T-helper 1 cell treated with Interleukin-12 subunit alpha and Interleukin-12 subunit beta and Interleukin-4 antibody, amounts not matched to agents 30 ng/mL and 1 ng/mL, for 36 hours (primary cell): ENCODE measurements around the gene VSTM4. TPM values are rescaled to one million over a fixed set of nuclear protein-coding genes. Genes with fewer than 3 reads are reported as not detected.

Source experiments
- intact Hi-C: fragments of 100-400 bp; cut with micrococcal nuclease; formaldehyde crosslinking; loops from one replicate; pipeline ENCODE4 v1.15.1; 2024
- total RNA-seq: library from RNA; stranded (reverse); gene quantifications from 2 replicates; pipeline ENCODE4 v1.2.3, GENCODE V29; 2022

VSTM4 gene
- total RNA-seq, 1 donor from 2014 or later = 0.10 TPM

DNA sequence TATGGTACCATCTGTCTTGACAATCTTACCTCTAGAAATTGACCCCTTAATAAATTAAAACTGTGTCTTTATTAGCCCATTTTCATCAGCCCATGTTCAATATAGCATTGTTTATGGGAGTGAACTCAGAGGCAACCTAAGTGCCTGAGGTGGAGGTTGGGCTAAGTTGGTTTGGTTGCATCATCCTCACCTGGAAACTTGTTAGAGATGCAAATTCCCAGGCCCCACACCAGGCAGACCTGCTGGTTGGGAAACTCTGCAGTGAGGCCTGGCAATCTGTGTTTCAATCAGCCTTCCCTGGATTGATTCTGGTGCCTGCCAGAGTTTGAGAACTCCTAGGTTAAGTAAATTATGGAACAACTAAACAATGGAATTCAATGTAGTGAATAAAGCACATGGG, 27.9 kb upstream of the VSTM4 start:
- intact Hi-C loops = no loop called here

DNA sequence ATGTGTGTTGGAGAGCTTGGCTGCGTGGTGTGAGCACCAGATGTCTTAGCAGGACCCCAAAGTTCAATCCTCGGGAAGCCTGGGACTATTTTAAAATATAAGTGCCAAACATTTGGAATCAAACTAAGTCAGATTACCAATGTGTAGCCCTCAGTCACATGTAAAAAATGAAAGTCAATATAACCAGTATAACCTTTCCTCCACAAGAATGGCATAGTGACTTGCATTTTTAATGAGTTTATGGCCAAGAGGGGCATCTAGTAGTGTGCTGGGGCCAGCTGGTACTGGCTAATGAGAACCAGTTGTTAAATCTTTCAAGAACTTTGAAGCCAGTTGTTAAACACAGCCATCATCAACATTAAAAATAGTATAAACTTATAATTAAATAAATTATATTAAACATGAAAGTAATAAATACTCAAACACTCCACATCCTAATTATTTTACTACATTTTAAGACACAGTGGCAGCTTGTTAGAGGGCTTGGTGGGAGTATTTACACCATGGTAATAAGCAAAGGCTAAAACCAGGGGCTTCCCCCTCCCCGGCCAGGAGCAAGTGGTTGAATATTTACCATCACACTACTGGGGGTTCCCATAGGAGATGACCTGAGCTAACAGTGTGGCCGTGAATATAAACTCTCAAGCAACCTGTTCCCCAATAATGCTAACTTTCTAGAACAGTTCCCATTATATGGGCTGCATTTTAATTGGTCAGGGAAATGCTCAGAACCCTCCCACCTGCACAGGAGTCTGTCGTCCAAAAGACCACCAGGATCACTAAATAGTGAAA, 26.4 kb upstream of the VSTM4 start:
- intact Hi-C loops = no loop called here

DNA sequence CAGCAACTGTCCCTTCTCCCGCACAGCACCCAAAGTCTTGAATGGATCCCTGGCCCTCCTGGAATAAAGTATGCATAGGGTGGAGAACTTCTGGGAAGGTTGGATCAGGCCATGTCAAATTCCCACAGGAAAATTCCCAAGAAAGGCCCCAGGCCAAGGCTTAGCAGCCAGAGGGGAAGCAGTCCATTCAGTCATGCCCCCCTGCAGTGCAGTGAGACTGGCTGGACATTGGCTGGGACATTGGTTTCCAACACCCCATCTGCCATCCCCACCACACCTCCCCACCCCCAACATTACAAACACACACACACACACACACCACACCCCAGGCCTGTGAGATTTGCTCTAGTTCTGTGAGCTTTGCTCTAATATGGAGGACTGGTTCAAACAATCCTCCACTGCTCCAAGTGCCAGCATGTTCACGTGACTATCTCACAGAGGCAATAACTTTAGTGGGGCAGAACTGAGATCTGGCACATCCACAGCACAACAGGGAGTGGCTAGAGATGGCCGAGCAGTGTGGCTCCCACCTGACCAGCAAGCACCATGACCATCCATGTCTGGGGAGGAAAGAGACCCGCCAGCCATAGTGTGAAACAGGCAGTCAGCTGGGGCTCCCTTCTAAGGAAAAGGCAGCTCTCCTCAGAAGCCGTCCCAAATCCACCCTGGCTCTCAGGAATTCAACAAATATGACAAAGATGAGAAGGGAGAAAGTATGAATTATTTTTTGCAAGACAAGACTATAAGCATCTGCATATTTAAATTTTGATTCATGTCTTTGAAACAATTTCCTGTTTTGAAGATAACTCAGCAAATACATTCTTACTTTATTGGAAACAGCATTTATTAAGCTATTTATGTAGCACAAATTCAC, 25.2 kb upstream of the VSTM4 start:
- intact Hi-C loops = no loop called here

DNA sequence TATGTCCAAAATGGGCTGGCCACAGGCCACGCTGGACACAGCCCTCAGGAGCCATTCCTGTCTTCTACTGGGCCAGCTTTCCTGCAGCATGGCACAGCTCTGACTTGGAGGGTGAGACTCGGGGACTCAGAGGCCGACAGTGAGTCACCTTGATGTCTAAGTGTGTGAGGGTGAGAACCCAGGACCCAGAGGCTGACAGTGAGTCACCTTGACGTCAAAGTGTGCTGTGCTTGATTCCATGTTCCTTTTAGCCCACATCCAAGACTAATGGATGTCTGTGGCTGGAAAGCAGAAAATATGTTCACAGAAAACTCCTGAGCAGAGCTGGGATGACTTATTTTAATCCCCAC, 24.5 kb upstream of the VSTM4 start:
- intact Hi-C loops = no loop called here

DNA sequence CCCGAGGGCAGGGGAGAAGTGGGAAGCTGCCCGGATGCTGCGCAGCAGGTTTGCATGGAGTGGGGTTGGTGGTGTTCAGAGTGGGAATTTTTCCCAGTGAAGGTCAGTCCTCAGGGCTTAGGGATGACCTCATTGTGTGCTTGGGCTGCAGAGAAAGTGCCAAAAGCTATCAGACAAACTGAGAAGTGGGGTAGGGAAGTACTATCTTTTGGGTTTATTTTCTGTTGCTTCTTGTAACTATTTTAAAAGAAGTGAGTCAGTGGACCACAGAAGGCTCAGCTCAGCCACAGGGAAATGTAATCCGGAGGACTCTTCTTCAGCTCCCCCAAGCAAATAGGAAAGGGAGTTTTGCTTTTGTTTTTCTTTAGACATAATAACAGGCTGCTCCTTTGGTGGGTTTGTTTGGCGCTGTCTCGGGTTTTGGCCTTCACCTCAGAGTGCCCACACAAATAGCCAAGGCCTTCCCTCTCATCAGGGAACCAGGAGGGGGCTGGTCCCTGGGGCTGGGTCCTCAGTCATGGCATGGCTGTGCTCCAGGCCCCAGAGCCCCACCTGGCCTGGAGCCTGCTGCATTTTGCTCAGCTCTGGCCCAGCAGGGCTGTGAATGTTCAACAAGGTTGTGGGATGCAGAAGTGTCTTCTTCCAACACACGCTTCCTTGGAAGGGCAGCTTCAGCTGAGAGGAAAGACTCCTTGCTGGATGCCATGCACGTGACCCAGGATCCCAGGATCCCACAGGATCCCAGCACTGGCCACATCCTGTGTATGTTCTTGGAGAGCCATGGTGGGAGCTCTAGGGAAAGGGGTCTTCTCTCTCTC, 23.9 kb upstream of the VSTM4 start:
- intact Hi-C loops = no loop called here

DNA sequence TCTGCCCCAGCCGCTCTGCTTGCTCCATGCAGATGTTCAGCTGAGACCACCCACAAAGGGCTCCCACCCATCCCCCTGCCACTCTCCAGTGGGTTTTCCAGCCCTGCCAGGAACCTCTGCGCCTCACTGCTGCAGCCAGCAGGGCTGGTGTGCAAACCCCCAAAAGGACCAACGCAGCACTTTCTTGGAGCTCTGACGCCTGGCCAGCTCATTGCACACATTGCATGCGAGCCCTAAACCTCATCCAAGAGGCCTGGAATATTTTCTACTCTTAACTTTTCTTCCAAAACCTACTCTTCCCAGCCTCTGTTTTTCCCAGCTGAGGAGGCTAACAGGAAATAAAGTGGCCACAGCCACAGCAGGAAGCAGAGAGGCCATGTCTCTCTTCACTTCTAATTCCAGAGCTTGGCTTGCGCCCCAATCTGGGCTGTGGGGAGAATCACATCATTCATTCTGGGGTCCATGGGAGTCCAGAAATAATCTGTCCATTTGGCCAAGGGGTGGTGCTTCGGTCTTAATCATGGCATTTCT, 23.1 kb upstream of the VSTM4 start:
- intact Hi-C loops = no loop called here

DNA sequence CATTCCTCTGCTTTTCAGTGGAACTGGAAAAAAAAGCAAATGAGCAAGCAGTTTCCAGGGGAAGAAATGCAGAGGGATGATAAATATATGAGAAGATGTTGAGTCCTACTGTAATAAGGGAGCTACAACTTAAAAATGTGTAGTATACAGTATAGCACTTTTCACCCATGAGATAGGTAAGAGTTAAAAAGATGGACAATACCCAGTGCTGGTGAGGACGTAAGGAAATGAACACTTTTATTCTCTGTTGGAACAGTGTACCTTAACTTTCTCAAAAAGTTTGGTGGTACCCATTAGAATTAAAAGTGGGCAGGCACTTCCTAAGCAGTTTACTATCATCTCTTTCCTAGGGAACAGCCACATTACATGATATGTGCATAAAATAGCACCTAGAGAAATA, 21.2 kb upstream of the VSTM4 start:
- intact Hi-C loops = no loop called here

DNA sequence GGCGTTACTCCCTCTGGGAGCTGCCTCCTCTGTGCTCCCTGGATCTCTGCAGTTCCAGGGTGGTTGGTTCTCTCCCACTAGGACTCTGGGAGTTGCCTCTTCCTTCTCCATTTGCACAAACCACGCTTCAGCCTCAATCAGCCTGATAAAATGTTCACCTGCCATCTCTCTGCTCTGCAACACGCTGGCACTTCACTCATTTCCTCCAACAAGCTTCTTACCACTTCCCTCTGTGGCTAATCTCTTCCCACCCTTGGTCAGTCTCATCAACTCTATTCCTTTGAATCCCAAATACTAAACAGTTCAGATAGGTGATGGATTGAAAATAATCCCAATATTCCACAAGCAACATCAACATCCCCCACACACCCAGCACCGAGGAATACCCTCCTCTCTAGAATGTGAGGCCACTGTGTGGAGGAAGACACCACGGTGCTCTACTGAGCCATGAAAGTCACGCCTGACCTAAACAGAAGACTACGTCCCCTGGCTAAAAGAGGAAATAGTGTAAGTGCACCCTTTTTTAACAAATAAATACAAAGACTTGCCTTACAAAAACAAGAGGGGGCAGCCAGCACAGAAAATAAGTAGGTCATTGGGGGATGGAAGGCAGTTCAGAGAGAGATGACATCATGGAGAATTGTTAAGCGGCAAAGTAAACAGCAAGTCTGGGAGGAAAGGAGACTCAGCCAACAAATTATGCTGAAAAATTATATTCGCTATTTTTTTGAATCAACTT, 20.4 kb upstream of the VSTM4 start:
- intact Hi-C loops = no loop called here

DNA sequence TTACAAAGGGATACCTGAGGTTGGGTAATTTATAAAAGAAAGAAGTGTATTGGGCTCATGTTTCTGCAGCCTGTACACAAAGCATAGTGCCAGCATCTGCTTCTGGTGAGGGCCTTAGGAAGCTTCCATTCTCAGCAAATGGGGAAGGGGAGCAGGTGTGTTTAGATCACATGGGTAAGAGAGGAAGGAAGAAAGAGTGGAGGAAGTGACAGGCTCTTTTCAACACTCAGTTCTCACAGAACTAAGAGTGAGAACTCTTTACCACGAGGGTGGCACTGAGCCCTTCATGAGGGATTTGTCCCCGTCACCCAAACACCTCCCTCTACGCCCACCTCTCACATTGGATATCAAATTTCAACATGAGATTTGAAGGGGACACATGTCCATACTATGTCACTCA, 19.0 kb upstream of the VSTM4 start:
- intact Hi-C loops = no loop called here

DNA sequence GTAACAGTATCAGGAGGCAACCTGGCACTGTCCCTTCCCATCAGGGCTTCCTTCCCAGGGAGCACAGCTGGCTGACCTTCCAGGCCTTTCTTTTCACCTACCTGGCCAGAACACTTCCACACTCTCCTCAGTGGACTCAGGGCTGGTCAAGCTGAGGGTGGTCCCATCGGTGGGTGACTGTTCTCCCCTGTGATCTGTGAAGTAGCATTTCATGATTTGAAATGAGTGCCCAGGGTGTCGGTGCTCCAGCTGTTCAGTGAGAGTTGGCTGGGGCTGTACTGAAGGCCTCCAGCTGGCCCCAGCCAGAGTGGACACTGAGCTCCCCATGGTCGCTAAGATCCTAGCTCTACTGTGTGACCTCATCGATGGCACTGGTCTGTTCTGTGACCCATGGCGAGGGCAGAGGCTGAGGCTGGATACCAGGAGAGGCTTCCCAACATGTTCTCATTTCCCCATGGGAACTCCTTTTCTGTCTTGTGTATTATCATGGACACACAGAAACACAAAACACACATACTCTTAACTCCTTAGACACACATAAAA, 18.5 kb upstream of the VSTM4 start, which contains the start of gene FAM170B:
FAM170B (minus strand) TSS at position 316 of the 543 bp plus-strand sequence; CDS start at position 213, 103 bp downstream.
- intact Hi-C loops = no loop called here

DNA sequence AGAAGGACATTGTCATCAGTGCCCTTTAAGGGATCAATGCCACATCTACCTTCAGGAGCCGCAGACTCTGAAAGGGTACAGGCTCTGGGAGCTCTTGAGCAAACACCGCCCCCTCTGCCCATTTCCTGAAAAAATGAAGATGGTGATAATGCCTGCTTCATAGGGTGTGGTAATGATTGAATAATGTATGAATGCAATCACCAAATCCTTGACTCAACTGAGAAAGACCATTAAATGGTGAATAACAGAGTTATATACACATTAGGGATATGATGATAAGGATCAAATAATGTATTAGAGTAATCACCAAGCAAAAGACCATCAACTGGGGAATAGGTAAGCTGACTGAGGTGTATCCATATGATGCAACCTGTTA, 17.0 kb upstream of the VSTM4 start:
- intact Hi-C loops = no loop called here

DNA sequence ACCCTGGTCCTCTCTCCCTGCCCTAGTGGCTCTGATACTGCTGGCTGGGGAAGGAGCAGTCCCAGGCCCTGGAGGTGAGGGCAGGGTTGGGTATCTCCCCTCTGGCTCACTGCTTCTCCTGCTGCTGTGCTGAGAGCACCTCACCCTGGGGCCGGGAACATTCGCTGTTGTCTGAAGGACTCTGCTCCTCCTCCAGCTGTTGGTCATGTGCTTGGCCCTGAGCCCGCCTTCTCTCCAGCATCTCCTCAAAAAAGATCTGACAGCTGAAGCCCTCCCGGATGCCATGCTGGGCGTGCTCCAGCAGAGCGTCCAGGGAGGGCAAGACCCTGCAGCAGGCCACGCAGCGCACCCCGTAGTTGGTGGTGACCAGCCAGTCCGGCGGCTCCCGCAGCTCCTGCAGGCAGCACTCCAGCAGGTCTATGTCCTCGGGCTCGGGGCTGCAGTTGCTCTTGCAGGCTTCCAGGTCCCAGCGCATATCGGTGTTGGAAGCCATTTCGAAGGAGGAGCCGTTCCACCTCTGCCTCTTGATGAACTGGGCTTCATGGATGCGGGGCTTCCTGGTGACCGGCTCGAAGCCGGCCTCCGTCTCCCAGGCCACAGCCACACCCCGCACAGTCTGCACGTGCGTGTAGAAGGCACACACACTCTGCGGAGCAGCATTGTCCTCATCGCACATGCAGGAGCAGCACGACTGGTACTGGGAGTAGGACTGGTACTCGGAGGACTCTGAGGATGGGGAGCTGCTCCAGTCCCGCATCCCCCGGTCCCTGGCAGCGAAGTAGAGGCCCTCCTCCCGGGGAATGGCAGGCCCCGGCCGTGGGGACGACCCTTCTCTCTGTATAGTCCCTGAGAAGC, 16.4 kb upstream of the VSTM4 start:
- intact Hi-C loops = no loop called here

DNA sequence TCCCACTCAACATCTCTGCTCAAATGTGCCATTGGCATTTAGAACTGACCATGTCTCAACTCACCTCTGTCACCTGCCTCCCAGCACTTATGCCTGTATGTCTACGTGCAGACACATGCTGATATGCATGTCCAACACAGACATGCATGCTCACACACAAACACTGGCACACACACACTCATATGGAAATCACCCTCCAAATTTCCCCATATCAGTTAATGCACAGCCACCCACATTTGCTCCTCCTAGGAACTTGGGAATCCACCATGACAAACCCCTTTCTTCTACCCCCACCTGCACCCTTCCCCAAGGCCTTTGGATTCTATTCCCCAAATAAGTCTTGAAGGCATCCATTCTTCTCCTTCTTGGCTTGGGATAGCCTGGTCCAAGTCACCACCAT, 14.1 kb upstream of the VSTM4 start:
- intact Hi-C loops = no loop called here

DNA sequence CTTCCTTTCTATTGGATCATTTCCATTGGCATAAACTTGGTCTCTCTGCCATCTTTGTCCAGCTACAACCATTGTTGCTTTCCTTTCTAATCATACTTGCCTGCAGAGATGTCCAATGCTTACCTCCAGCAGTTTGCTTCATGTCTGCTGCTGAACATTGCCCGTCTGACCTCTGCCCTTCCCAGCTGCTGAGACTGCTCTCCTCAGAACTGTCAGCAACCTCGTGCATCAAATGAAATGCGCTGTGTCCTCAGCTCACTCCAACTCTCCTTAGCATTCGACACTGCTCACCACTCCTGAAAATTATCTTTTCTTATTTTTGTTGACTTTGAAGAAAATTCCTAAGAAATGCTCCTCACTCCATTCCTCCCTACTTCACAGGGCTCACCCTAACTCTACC, 13.5 kb upstream of the VSTM4 start:
- intact Hi-C loops = no loop called here

DNA sequence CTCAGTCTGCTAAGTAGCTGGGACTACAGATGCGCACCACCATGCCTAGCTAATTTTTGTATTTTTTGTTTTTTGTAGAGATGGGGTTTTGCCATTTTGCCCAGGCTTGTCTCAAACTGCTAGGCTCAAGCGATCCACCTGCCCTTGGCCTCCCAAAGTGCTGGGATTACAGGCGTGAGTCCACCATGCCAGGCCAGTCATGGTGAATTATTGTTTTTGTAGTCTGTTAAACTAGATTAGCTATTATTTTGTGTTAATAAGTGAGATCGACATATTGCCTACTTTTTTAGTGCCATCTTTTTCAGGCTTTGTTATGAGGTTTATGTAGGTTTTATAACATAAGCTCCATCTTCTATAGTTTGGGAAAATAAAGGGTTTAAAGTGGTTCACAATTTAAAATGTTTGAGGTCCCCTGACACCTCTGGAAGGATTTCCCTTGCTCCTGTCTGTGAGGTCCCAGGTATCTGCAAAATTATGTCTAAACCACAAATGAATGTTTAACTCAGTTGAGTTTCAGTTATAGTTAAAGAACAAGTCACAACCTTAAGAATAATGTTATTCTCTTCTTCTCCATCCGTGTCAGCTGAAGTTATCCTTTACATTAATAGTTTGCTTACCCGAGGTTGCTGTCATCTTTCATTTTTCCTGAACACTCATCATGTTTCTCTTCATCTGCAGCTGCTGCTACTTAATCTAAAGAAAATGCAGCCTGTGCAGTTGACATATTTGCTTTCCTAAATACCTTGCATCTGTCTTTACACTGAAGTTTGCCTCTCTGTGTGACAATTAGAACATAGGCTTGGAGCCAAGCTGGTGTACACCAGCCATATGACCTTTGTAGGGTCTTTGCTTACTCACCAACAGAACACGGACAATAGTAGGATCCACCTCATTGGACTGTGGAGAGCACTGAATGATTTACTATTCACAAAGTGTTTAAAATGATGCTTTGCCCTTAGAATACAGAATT, 8.9 kb upstream of the VSTM4 start:
- intact Hi-C loops = no loop called here

DNA sequence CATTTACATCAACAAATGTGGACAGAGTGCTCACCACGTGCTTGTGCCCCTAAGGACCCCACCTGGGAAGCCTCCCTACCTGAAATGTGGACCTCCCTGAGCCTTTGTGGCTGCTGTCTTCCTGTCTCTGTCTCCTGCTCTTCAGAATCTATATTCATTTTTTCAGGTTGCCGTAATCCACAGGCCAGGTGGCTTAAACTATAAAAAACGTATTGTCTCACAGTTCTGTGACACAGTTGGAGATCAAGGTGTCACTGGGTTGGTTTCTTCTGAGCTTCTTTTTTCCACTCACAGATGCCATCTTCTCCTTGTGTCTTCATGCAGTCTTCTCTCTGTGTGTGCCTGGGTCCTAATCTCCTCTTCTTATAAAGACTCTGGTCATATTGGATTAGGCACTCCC, 5.6 kb upstream of the VSTM4 start:
- intact Hi-C loops = no loop called here

DNA sequence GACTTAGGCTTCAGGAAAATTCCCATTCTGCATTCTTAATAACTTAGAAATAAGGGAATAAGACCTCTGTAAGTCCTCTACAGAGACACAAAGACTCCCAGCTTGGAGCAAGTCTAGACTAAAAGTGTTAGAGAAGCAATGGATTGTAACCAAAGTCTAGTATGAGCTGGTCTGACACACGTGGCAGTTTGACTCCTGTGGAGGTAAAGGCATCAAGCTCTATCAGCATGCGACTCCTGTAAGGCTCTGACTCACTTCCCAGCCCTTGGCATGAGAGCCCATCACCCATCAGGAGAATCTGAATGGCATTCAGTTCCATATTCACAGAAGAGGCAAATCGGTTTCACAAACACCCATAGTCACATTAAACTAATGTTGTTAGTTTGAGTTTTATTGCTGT, 4.4 kb upstream of the VSTM4 start:
- intact Hi-C loops = no loop called here

DNA sequence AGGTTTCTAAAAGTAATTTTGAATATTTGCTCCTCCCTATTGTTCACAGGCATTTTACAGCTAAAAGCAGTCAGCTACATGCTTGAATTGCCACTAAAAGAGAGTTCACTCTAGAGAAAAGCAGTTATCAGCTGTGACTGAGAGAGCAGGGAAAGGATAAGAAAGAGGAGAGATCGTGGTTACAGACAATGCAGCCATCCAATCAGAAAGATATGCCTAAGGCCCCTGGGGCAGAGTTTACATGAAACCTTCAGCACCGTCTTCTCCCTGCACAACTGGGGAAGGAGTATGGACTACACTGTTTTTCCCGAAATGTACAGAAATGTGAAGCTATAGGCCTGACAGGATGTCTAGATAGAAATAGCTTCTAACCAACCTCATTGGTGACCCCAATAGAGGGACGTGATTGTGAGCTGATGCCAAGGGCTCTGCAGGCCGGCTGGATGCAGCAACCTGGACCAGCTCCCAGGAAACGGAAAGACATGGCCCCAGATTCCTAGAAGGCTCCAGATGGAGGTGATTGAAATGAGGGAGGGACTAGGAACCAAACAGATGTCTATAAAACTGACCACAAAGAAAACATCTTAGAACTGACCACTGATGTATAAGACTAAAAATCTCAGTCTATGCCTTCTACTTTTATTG, 3.2 kb upstream of the VSTM4 start:
- intact Hi-C loops = no loop called here
